Amygdala (tissue), 56 donors: ENCODE data around the gene EZH2.

Source experiments
- DNase-seq, 56 donors: peaks; one replicate each; lab custom pipeline; 2025; lab: John Stamatoyannopoulos, UW

Gene EZH2

GRCh38 chr7:148782757-148783456, 101.2 kb downstream of the EZH2 start:
- no peak for DNase-seq

- DNase-seq: no peak
Observed at GRCh38 chr7:148774471-148774870, 109.6 kb downstream of the EZH2 start.

DNA sequence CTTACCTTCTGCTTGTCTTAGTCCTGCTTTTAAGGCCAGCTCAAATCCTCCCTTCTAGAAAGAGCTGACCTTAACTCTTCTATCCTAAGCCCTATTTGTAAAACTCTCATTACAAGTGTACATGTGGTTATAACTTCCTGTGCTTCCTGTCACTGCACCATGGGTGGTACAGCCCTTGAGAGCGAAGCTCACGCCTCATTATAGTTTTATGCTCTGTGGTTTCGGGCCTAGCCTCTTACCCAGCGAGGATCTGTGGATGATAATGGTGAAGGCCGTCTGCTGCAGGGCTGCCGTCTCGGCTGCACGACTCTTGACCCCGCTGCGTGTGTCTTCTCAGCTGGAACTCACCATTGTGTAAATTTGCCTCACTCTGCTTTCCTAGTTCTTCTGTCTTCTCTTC, 110.8 kb downstream of the EZH2 start:
- DNase-seq: no peak

GRCh38 chr7:148772297-148773089, 111.6 kb downstream of the EZH2 start:
- DNase-seq: no peak

- no peak for DNase-seq
Observed at GRCh38 chr7:148770004-148770403, 114.1 kb downstream of the EZH2 start.

GRCh38 chr7:148763622-148764021, 120.5 kb downstream of the EZH2 start:
- DNase-seq: no peak

DNA sequence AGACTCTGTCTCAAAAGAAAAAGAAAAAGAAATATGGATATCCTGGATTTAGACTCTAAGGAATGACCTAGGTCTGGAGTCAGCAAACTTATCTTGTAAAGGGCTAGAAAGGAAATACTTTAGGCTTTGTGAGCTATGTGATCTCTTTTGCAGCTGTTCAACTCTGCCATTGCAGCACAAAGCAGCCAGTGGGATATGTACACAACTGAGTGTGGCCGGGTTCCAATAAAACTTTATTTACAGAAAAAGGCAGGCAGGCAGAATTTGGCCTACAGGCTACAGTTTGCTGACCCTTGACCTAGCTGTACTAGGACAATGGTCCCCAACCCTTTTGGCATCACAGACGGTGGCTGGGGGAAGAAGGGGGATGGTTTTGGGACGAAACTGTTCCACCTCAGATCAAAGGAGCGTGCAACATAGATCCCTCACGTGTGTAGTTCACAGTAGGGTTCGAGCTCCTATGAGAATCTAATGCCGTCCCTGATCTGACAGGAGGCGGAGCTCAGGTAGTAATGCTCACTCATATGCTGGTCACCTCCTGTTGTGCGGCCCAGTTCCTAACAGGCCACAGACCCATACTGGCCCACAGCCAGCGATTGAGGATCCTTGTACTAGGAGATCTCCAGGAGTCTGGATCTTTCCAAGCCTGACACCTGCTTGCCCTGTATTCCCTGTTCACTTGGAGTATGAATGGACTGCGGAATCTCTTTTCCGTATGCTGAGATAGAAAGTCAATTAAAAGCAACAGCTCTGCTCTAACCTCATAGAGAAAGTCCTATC, 122.4 kb downstream of the EZH2 start:
- no peak for DNase-seq
